DOHH2 (cell line): ENCODE results near the gene TCF12.
"Not testable (repeated sequence)": the region's sequence is repeated elsewhere in the genome, so short reads cannot be mapped to it uniquely, and the experiment has no call there.

Source experiments
- H3F3A ChIP-seq: fragments of 200-600 bp; sonication (generic), shearing (Covaris generic); 2 replicates; pipeline ENCODE4 v1.6.0; 2016; ENCODE audit warnings: antibody characterized with exemption, mild to moderate bottlenecking; ENCODE audit not compliant: control insufficient read depth, insufficient read depth
- H3K27ac ChIP-seq: fragments of 200-600 bp; sonication (generic); 2 replicates; pipeline ENCODE4 v1.5.1; 2014; ENCODE audit warnings: low read depth, mild to moderate bottlenecking, low read length, moderate library complexity
- H3K27me3 ChIP-seq: fragments of 200-600 bp; sonication (generic); 2 replicates; pipeline ENCODE4 v1.6.1; 2014; ENCODE audit warnings: mild to moderate bottlenecking, low read length, mixed read lengths; ENCODE audit not compliant: control insufficient read depth
- H3K36me3 ChIP-seq: fragments of 200-600 bp; sonication (generic); 2 replicates; pipeline ENCODE4 v1.6.1; 2014; ENCODE audit warnings: mild to moderate bottlenecking, low read length, moderate library complexity, mixed read lengths; ENCODE audit not compliant: control insufficient read depth
- H3K4me1 ChIP-seq: fragments of 200-600 bp; sonication (generic); 2 replicates; pipeline ENCODE4 v1.6.1; 2014; ENCODE audit warnings: mild to moderate bottlenecking, low read length, mixed read lengths; ENCODE audit not compliant: control insufficient read depth
- H3K4me2 ChIP-seq: fragments of 200-600 bp; sonication (generic); 2 replicates; pipeline ENCODE4 v1.6.0; 2014; ENCODE audit warnings: mild to moderate bottlenecking, low read length, moderate library complexity
- H3K4me3 ChIP-seq: fragments of 200-600 bp; sonication (generic); 2 replicates; pipeline ENCODE4 v1.5.1; 2014; ENCODE audit warnings: mild to moderate bottlenecking, low read length, mixed read lengths
- H3K79me2 ChIP-seq: fragments of 200-600 bp; sonication (generic); 2 replicates; pipeline ENCODE4 v1.6.1; 2014; ENCODE audit warnings: mild to moderate bottlenecking, low read length, mixed read lengths; ENCODE audit not compliant: control insufficient read depth
- H3K9me2 ChIP-seq: fragments of 200-600 bp; sonication (generic); replicated peaks from 2 replicates; pipeline ENCODE4 v1.6.1; 2014; ENCODE audit warnings: mild to moderate bottlenecking, low read length, mixed read lengths; ENCODE audit not compliant: control insufficient read depth
- H3K9me3 ChIP-seq: fragments of 200-600 bp; sonication (generic); 2 replicates; pipeline ENCODE4 v1.6.1; 2014; ENCODE audit warnings: antibody characterized with exemption, low read length, mixed read lengths; ENCODE audit not compliant: control insufficient read depth, insufficient read depth
- H4K20me1 ChIP-seq: fragments of 200-600 bp; sonication (generic); 2 replicates; pipeline ENCODE4 v1.6.0; 2014; ENCODE audit warnings: low read depth, mild to moderate bottlenecking, antibody characterized with exemption, low read length, moderate library complexity; ENCODE audit not compliant: control insufficient read depth, insufficient read depth
- CTCF ChIP-seq: fragments of 200-600 bp; sonication (generic); IDR thresholded peaks from one replicate; pipeline ENCODE4 v1.5.1; 2014; ENCODE audit warnings: antibody characterized with exemption, mild to moderate bottlenecking, low read depth, low read length; ENCODE audit not compliant: poor library complexity, severe bottlenecking
- EZH2phosphoT487 ChIP-seq: fragments of 200-600 bp; sonication (generic); IDR thresholded peaks from 2 replicates; pipeline ENCODE4 v1.6.1; 2017; ENCODE audit warnings: borderline replicate concordance, mild to moderate bottlenecking, antibody characterized with exemption, low read length, moderate library complexity, mixed read lengths

Gene TCF12

GRCh38 chr15:56930669-56931313 is 12.3 kb downstream of the TCF12 start:
- Histone ChIP-seq H3K27ac (no peak overlapping the region), H4K20me1 (no peaks in the 10 kb centered on the region), H3K27me3 (no peaks in the 10 kb centered on the region), H3K4me2 (no peak overlapping the region), H3K4me1 (peaks cover 26% of the 10 kb centered on the region), H3K79me2 (peaks cover 99% of the 10 kb centered on the region), H3K9me2 (no peaks in the 10 kb centered on the region), H3K4me3 (no peak overlapping the region), H3F3A (no peaks in the 10 kb centered on the region; the same call in 1 of the 2 replicates), H3K9me3 (peaks cover 3% of the 10 kb centered on the region; the same call in 1 of the 2 replicates), H3K36me3 (peaks cover 90% of the 10 kb centered on the region)
- TF ChIP-seq EZH2phosphoT487, result no peak
- no peak for TF ChIP-seq CTCF

GRCh38 chr15:56931639-56932508 is 13.4 kb downstream of the TCF12 start:
- TF ChIP-seq EZH2phosphoT487 (no peak), CTCF (no peak)
- Histone ChIP-seq H3F3A (no peaks in the 10 kb centered on the region; the same call in 1 of the 2 replicates), H3K79me2 (peaks cover 99% of the 10 kb centered on the region), H3K4me2 (peak overlapping the region; percentile 5), H3K9me2 (no peaks in the 10 kb centered on the region), H3K9me3 (peaks cover 3% of the 10 kb centered on the region; the same call in 1 of the 2 replicates), H4K20me1 (no peaks in the 10 kb centered on the region), H3K27me3 (no peaks in the 10 kb centered on the region), H3K27ac (no peak overlapping the region), H3K4me1 (peaks cover 23% of the 10 kb centered on the region), H3K36me3 (peaks cover 84% of the 10 kb centered on the region), H3K4me3 (no peak overlapping the region)

GRCh38 chr15:56932509-56932868 is 14.0 kb downstream of the TCF12 start:
- H3K4me2 ChIP-seq, H3K4me3 ChIP-seq, H3K27me3 ChIP-seq, H4K20me1 ChIP-seq, H3K27ac ChIP-seq, H3F3A ChIP-seq, H3K9me2 ChIP-seq, H3K9me3 ChIP-seq: not testable (repeated sequence)
- Histone ChIP-seq H3K4me1 (peaks cover 23% of the 10 kb centered on the region), H3K36me3 (peaks cover 84% of the 10 kb centered on the region), H3K79me2 (peaks cover 99% of the 10 kb centered on the region)

GRCh38 chr15:56933410-56933809 is 15.0 kb downstream of the TCF12 start:
- H3K4me1 ChIP-seq, result peaks cover 23% of the 10 kb centered on the region
- no peaks in the 10 kb centered on the region; the same call in 1 of the 2 replicates for H3F3A ChIP-seq
- H3K4me3 ChIP-seq, result no peak overlapping the region
- no peaks in the 10 kb centered on the region for H3K27me3 ChIP-seq
- no peaks in the 10 kb centered on the region for H3K9me2 ChIP-seq
- H3K79me2 ChIP-seq, result peaks cover 99% of the 10 kb centered on the region
- H4K20me1 ChIP-seq, result no peaks in the 10 kb centered on the region
- H3K36me3 ChIP-seq, result peaks cover 77% of the 10 kb centered on the region
- peaks cover 3% of the 10 kb centered on the region; the same call in 1 of the 2 replicates for H3K9me3 ChIP-seq
- TF ChIP-seq CTCF (no peak), EZH2phosphoT487 (no peak)
- H3K27ac ChIP-seq, result no peak overlapping the region
- H3K4me2 ChIP-seq, result no peak overlapping the region
